ENCODE measurements around the gene ZNF580.

The ZNF580 gene

DNA sequence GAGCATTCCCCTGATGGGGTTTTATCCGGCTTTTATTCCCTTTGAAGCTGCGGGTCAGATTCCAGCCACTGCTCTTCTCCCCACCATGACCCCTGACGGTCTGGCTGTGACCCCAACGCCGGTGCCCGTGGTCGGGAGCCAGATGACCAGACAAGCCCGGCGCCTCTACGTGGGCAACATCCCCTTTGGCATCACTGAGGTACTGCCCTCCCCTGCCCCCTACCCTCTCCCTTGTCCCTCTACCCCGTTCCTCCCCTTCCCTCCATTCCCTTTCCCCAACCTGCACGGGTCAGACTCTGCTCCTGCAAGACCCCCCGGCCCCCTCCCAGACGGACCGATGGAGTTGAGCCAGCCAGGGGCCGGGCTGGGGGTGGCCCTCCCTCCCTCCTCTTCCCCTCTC lies 20.2 kb downstream of the ZNF580 start:
- no peak overlapping the region for H3K4me3 ChIP-seq (ENCODE audit: low read depth, low read length)
- TF ChIP-seq, protein P1, sequence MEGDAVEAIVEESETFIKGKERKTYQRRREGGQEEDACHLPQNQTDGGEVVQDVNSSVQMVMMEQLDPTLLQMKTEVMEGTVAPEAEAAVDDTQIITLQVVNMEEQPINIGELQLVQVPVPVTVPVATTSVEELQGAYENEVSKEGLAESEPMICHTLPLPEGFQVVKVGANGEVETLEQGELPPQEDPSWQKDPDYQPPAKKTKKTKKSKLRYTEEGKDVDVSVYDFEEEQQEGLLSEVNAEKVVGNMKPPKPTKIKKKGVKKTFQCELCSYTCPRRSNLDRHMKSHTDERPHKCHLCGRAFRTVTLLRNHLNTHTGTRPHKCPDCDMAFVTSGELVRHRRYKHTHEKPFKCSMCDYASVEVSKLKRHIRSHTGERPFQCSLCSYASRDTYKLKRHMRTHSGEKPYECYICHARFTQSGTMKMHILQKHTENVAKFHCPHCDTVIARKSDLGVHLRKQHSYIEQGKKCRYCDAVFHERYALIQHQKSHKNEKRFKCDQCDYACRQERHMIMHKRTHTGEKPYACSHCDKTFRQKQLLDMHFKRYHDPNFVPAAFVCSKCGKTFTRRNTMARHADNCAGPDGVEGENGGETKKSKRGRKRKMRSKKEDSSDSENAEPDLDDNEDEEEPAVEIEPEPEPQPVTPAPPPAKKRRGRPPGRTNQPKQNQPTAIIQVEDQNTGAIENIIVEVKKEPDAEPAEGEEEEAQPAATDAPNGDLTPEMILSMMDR (IDR thresholded peaks at IDR 0.05; ENCODE audit: insufficient read depth, low read depth, low read length, missing control alignments): no peak
- no peak for DNase-seq (ENCODE audit: low read depth)

DNA sequence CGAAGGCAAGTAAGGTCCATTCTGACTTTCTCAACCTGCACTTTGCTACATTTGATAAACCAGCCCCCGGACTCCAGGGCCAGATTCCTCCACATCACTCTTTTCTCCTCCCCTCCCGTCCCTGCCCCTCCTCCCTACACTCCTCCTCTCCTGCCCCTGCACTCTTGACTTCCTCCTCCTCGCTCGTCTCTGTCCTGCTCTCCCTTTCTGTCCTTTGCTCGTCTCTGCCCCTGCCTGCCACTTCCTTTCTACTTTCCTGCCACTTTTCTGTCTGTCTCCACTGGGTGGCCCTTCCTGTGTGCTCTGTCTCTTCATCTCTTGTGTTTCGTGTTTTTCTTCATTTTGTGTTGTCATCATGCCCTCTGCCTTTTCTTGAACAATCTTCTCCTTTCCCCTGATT lies 21.0 kb downstream of the ZNF580 start:
- TF ChIP-seq, protein P1 (IDR thresholded peaks at IDR 0.05; ENCODE audit: insufficient read depth, low read depth, low read length, missing control alignments): no peak

DNA sequence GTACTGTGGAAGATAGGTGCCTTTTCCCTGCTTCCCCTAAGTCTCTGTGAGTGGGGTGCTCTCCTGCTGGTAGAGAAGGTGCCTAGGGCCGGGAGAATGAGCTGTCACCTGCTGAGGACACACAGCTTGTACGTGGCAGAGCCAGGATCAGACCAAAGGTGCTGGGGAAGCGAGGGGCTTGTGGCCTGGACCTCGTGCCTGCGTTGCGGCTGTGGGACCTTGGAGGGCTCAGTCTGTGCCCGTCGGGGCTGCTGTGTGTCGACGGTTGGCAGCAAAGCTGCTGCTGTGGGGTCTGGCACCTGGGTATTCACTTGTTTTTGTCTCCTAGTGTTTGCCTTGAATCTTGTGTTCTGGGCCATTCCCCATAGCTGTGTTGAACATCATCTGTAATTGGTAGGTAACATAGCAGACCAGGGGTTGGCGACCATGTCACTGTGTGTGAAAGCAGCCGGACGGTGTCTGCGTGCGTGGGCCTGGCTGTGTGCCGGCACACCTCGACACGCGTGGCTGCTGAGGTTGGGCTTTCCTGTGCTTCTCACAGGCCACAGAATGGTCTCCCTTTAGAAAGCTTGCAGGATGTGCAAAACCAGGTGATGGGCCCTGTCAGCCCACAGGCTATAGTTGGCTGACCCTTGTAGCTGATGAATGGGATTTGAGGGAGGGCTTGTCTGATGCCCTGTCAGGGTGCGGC lies 23.2 kb downstream of the ZNF580 start:
- H3K4me3 ChIP-seq (ENCODE audit: low read depth, low read length): no peak overlapping the region
- no peak for DNase-seq (ENCODE audit: low read depth)
- TF ChIP-seq, protein P1 (IDR thresholded peaks at IDR 0.05; ENCODE audit: insufficient read depth, low read depth, low read length, missing control alignments): no peak

More for the DNA sequence above, 21.0 kb downstream of the ZNF580 start:
- no peak for DNase-seq (ENCODE audit: low read depth)
- H3K4me3 ChIP-seq (ENCODE audit: low read depth, low read length): no peak overlapping the region

DNA sequence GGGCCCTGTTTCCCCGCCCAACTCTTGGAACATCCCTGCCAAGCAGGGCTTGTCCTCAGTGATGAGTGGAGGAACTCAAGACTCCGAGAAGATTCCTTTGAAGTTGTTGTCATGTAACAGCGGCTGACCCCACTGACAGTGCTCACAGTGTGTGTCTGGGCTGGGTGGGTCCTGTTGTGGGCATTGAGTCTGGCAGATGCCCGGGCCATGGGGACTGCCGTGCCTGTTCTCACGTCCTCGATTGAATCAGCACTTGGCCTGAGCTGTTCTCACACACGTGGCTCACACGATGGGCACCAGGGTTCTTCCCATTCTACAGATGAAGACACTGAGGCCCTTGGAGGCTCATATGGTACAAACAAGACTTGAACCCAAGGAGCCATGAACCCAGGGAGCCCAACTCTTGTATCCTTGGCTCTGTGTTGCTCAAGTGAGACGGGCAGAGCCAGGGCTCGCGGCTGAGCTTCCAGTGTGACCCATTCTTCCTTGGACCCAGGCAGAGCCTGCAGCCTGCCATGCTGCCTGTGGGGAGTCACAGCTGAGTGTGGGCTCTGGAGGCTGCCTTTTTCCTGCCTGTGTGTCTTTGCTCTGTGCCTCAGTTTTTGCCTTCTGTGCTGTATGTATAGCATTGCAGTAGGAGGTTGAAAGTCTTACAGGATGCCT lies 25.7 kb downstream of the ZNF580 start:
- DNase-seq (ENCODE audit: low read depth): no peak
- TF ChIP-seq, protein P1 (IDR thresholded peaks at IDR 0.05; ENCODE audit: insufficient read depth, low read depth, low read length, missing control alignments): no peak
- H3K4me3 ChIP-seq (ENCODE audit: low read depth, low read length): no peak overlapping the region

DNA sequence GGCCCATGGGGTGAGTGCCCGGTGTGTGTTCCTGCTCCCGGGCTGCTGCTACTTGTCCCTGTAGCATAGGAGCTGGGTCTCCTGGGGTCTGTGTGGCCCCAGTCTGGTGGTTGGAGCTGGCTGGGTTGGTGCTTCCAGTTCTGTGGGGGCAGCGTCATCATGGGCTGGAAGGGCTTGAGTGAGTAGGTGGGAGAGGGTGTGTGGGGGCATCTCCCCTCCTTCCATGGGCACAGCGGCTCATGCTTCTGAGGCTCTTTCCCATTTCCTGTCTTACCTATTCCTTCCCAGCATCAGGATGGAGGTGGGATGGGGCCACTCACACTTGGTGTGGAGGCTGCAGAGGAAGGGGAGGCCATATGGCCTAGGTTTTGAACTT lies 26.2 kb downstream of the ZNF580 start:
- no peak overlapping the region for H3K4me3 ChIP-seq (ENCODE audit: low read depth, low read length)
- DNase-seq (ENCODE audit: low read depth): no peak
- TF ChIP-seq, protein P1 (IDR thresholded peaks at IDR 0.05; ENCODE audit: insufficient read depth, low read depth, low read length, missing control alignments): no peak

DNA sequence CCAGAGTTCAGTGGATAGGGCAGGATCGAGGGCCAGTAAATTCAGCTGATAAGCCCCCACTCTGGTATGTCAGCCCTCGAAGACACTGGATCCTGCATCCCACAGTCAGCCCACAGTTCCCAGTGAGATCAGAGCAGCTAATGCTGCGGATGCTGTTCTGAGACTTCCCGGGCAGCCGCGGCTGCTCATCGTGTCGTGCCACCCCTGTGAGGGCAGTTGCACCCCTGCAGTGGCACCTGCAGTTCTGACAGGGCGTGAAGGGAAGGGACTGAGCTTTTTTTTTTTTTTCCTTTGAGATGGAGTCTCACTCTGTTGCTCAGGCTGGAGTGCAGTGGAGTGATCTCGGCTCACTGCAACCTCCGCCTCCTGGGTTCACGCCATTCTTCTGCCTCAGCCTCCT lies 26.7 kb downstream of the ZNF580 start:
- no peak for DNase-seq (ENCODE audit: low read depth)
- TF ChIP-seq, protein P1 (IDR thresholded peaks at IDR 0.05; ENCODE audit: insufficient read depth, low read depth, low read length, missing control alignments): no peak
- no peak overlapping the region for H3K4me3 ChIP-seq (ENCODE audit: low read depth, low read length)
